HCT116 (cell line): ENCODE measurements around the gene LRRC8B. TPM values are rescaled to one million over a fixed set of nuclear protein-coding genes. Genes with fewer than 3 reads are reported as not detected.

ENCODE experiments used
- ATAC-seq: fragments of 200-7000 bp; cut with Tn5 transposase; 2 replicates; pipeline ENCODE4 v1.9.1; 2020; ENCODE audit warnings: mild to moderate bottlenecking, moderate library complexity
- BruUV-seq: library from RNA; stranded (reverse); fragments of 400-500 nt; replicated peaks from 2 replicates; lab custom pipeline; 2021; lab: Mats Ljungman, UMichigan
- CTCF ChIA-PET: fragments of 300-600 bp; sonication (Branson Sonifier 250); formaldehyde crosslinking; loops from one replicate; lab custom pipeline; 2021; ENCODE audit warnings: antibody characterized with exemption; lab: Charles Lee
- POLR2A ChIA-PET: fragments of 300-600, 350-600 bp; sonication (Branson Sonifier 250); formaldehyde crosslinking; loops from one replicate; lab custom pipeline; 2021; ENCODE audit warnings: antibody characterized with exemption; lab: Charles Lee
- RAD21 ChIA-PET, 2 experiments: fragments of 300-600 bp; sonication (Branson Sonifier 250); formaldehyde crosslinking; loops; one replicate each; lab custom pipeline; 2023; ENCODE audit warnings: low total read pairs in 2 of 2; ENCODE audit not compliant: uncharacterized antibody in 2 of 2, unreplicated experiment in 2 of 2, low non-redundant PET in 1 of 2; lab: Charles Lee
- DNase-seq: peaks from one replicate; pipeline ENCODE4 v3.0.0-alpha.2; 2010; ENCODE audit warnings: low read depth, low spot score
- H2AFZ ChIP-seq: fragments of 200-600 bp; shearing (Covaris generic), sonication (generic); 2 replicates; pipeline ENCODE4 v1.6.1; 2017; ENCODE audit warnings: low read depth, mixed run types, mixed read lengths, antibody characterized with exemption, low read length; ENCODE audit not compliant: poor library complexity, severe bottlenecking
- H3K27ac ChIP-seq: 2 replicates; pipeline ENCODE4 v1.5.1; 2012; ENCODE audit warnings: low read depth, low read length
- H3K27me3 ChIP-seq: fragments of 200-600 bp; sonication (generic); 2 replicates; pipeline ENCODE4 v1.6.1; 2016; ENCODE audit warnings: mixed run types, low read length, mixed read lengths; ENCODE audit not compliant: insufficient read depth
- H3K36me3 ChIP-seq, 2 experiments: fragments of 200-500 bp in 1 of 2; fragments of 200-600 bp in 1 of 2; sonication (Bioruptor generic) in 1 of 2; sonication (generic) in 1 of 2; 2 replicates each; pipeline versions ENCODE4 v1.5.1 to v1.6.1; 2014 to 2016; ENCODE audit warnings: low read length in 2 of 2, inconsistent platforms in 1 of 2, mixed read lengths in 1 of 2, mixed run types in 1 of 2; ENCODE audit not compliant: insufficient read depth in 2 of 2, control insufficient read depth in 1 of 2
- H3K4me1 ChIP-seq, 2 experiments: fragments of 200-600 bp in 1 of 2; sonication (generic) in 1 of 2; 2 replicates each; pipeline versions ENCODE4 v1.5.1 to v1.6.1; 2012 to 2017; ENCODE audit warnings: low read length in 2 of 2, inconsistent platforms in 1 of 2, mild to moderate bottlenecking in 1 of 2, mixed read lengths in 1 of 2, mixed run types in 1 of 2, moderate library complexity in 1 of 2; ENCODE audit not compliant: insufficient read depth in 2 of 2, control insufficient read depth in 1 of 2
- H3K4me2 ChIP-seq: fragments of 200-600 bp; sonication (generic); 2 replicates; pipeline ENCODE4 v1.6.1; 2017; ENCODE audit warnings: mixed run types, low read length, mixed read lengths
- H3K4me3 ChIP-seq, 2 experiments: fragments of 200-600 bp in 1 of 2; sonication (generic) in 1 of 2; replicated peaks in 1 of 2; 2 replicates each; pipeline ENCODE4 v1.5.1; 2011 to 2016; ENCODE audit warnings: low read length in 2 of 2, control low read depth in 1 of 2, low read depth in 1 of 2, mild to moderate bottlenecking in 1 of 2, mixed read lengths in 1 of 2, mixed run types in 1 of 2
- H3K79me2 ChIP-seq: fragments of 200-600 bp; sonication (generic); 2 replicates; pipeline ENCODE4 v1.6.1; 2017; ENCODE audit warnings: mild to moderate bottlenecking, mixed run types, low read length, moderate library complexity, mixed read lengths; ENCODE audit not compliant: insufficient read depth
- H3K9ac ChIP-seq: fragments of 200-600 bp; sonication (generic); 2 replicates; pipeline ENCODE4 v1.6.1; 2016; ENCODE audit warnings: low read length, mixed read lengths
- H3K9me2 ChIP-seq: fragments of 200-600 bp; sonication (generic), shearing (Covaris generic); 2 replicates; pipeline ENCODE4 v1.6.1; 2017; ENCODE audit warnings: mixed run types, mild to moderate bottlenecking, moderate library complexity; ENCODE audit not compliant: insufficient read depth
- H3K9me3 ChIP-seq, 2 experiments: fragments of 200-500 bp in 1 of 2; fragments of 200-600 bp in 1 of 2; sonication (Bioruptor generic) in 1 of 2; sonication (generic) in 1 of 2; 2 replicates each; pipeline ENCODE4 v1.6.1; 2014 to 2017; ENCODE audit warnings: low read length in 2 of 2, mixed read lengths in 2 of 2, inconsistent platforms in 1 of 2, low read depth in 1 of 2, mild to moderate bottlenecking in 1 of 2, mixed run types in 1 of 2, moderate library complexity in 1 of 2; ENCODE audit not compliant: control insufficient read depth in 1 of 2, insufficient read depth in 1 of 2
- H4K20me1 ChIP-seq: fragments of 200-600 bp; sonication (generic), shearing (Covaris generic); 2 replicates; pipeline ENCODE4 v1.6.1; 2017; ENCODE audit warnings: mixed run types, mild to moderate bottlenecking, moderate library complexity; ENCODE audit not compliant: insufficient read depth
- CBX3 ChIP-seq: IDR thresholded peaks from 2 replicates; pipeline ENCODE4 v1.6.1; 2012; ENCODE audit warnings: low read depth
- CTCF ChIP-seq, 3 experiments: fragments of 200-600 bp in 1 of 3; sonication (generic) in 1 of 3; IDR thresholded peaks in 2 of 3; conservative IDR thresholded peaks in 1 of 3; 2 replicates each; pipeline ENCODE4 v1.5.1; 2012 to 2017; ENCODE audit warnings: low read depth in 2 of 3, low read length in 2 of 3, antibody characterized with exemption in 1 of 3, borderline replicate concordance in 1 of 3, control low read depth in 1 of 3, mild to moderate bottlenecking in 1 of 3, mixed read lengths in 1 of 3, mixed run types in 1 of 3, moderate library complexity in 1 of 3; ENCODE audit not compliant: insufficient read depth in 1 of 3
- EGR1 ChIP-seq: IDR thresholded peaks from 2 replicates; pipeline ENCODE4 v1.6.1; 2012; ENCODE audit warnings: low read depth
- ELF1 ChIP-seq: IDR thresholded peaks from 2 replicates; pipeline ENCODE4 v1.6.1; 2012; ENCODE audit warnings: low read depth, borderline replicate concordance
- EZH2 ChIP-seq: fragments of 200-600 bp; sonication (generic); IDR thresholded peaks from 2 replicates; pipeline ENCODE4 v1.6.1; 2017; ENCODE audit warnings: antibody characterized with exemption, mixed run types
- FOSL1 ChIP-seq: IDR thresholded peaks from 2 replicates; pipeline ENCODE4 v1.6.1; 2012; ENCODE audit warnings: low read depth
- POLR2A ChIP-seq: IDR thresholded peaks from 2 replicates; pipeline ENCODE4 v1.7.0; 2011; ENCODE audit warnings: borderline replicate concordance; ENCODE audit not compliant: insufficient read depth, insufficient read length; ENCODE audit errors: extremely low read depth
- POLR2AphosphoS5 ChIP-seq: IDR thresholded peaks from 2 replicates; pipeline ENCODE4 v1.6.1; 2011; ENCODE audit warnings: mild to moderate bottlenecking, low read depth, low read length, moderate library complexity
- RAD21 ChIP-seq: IDR thresholded peaks from 2 replicates; pipeline ENCODE4 v1.6.1; 2012; ENCODE audit warnings: low read depth, mild to moderate bottlenecking
- REST ChIP-seq: IDR thresholded peaks from 2 replicates; pipeline ENCODE4 v1.6.1; 2012; ENCODE audit warnings: low read depth
- SIN3A ChIP-seq: IDR thresholded peaks from 2 replicates; pipeline ENCODE4 v1.6.1; 2012; ENCODE audit warnings: low read depth
- YY1 ChIP-seq: IDR thresholded peaks from 2 replicates; pipeline ENCODE4 v1.6.1; 2011; ENCODE audit warnings: low read length, low read depth, moderate library complexity, mild to moderate bottlenecking; ENCODE audit not compliant: insufficient replicate concordance; ENCODE audit errors: extremely low read depth
- ZNF274 ChIP-seq: fragments of 200-500 bp; sonication (Bioruptor generic); IDR thresholded peaks from 2 replicates; pipeline ENCODE4 v1.6.1; 2014; ENCODE audit warnings: mild to moderate bottlenecking, low read depth, low read length, inconsistent platforms
- intact Hi-C: fragments of 100-400 bp; cut with micrococcal nuclease; formaldehyde crosslinking; loops from 2 replicates; pipeline ENCODE4 v1.10.0; 2022
- total RNA-seq: library from RNA; stranded (reverse); gene quantifications from one replicate; pipeline ENCODE4 v1.2.1, GENCODE V29; 2021; ENCODE audit not compliant: unreplicated experiment

The LRRC8B gene
- total RNA-seq, 1 experiment from 2014 or later: 17.9 TPM

DNA sequence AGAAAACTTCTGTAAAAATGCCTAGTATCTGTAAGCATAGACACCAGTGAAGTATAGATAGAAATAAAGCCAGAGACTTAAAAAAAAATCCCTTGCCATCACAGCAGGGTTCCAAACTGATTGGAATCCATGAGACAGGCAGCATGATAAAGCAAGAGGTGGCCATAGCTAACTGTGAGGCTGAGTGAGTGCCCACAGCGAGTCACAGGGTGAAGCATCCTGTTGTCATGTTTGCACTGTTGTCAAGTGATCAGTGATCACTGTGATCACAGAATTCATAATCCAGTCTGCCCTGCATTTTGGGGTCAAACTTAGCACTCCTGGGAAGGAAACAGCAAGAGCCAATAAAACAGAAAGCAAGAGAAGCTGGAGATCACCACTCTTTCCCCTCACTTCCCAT is 33.3 kb downstream of the LRRC8B start:
- H3K27me3 ChIP-seq: no peaks in the 10 kb centered on the region
- H3K4me1 ChIP-seq: peaks cover 0 to 3% of the 10 kb centered on the region in 2 experiments; a peak in 1 of 4 replicates
- no peak overlapping the region for H3K4me3 ChIP-seq
- no peak overlapping the region for H3K27ac ChIP-seq
- H3K4me2 ChIP-seq: no peak overlapping the region
- intact Hi-C loops: no loop called here
- no TSS peak for BruUV-seq
- H3K9me3 ChIP-seq: no peaks in the 10 kb centered on the region
- no peaks in the 10 kb centered on the region for H4K20me1 ChIP-seq
- no peak overlapping the region for H3K9ac ChIP-seq
- DNase-seq: no peak
- CTCF ChIA-PET: no interaction called here
- no peak for ATAC-seq
- POLR2A ChIA-PET: no interaction called here
- H3K79me2 ChIP-seq: peaks cover 10% of the 10 kb centered on the region; the same call in 1 of the 2 replicates
- TF ChIP-seq ZNF274 (no peak), FOSL1 (no peak), REST (no peak), CBX3 (no peak), YY1 (no peak), CTCF (IDR thresholded peaks at IDR 0.05 in 2 of 3, conservative IDR thresholded peaks at IDR 0.05 in 1 of 3; ENCODE audit: borderline replicate concordance in 1 of 3, insufficient read depth in 1 of 3, low read depth in 2 of 3, low read length in 2 of 3) (no peak), RAD21 (no peak), EGR1 (no peak), ELF1 (no peak), POLR2A (no peak), POLR2AphosphoS5 (no peak), EZH2 (no peak), SIN3A (no peak)
- RAD21 ChIA-PET: no interaction called here
- no peak overlapping the region for H2AFZ ChIP-seq
- 0 out of 4 replicates have a peak, but pooled peaks cover 0 to 5% of the 10 kb centered on the region in 2 experiments for H3K36me3 ChIP-seq
- H3K9me2 ChIP-seq: no peaks in the 10 kb centered on the region
